Stimulated activated naive CD4-positive, alpha-beta T cell treated with Interleukin-2 at 50 U/mL for 16 hours (primary cell): Measurements from ENCODE around the gene TMC2.
"Not testable (repeated sequence)": the region's sequence is repeated elsewhere in the genome, so short reads cannot be mapped to it uniquely, and the experiment has no call there.

Experiments
- DNase-seq: peaks from one replicate; lab custom pipeline; 2025; lab: John Stamatoyannopoulos, UW

Gene TMC2

GRCh38 chr20:2663887-2664719 is 127.7 kb downstream of the TMC2 start, which contains the start of gene IDH3B:
Gene IDH3B (minus strand): TSS chr20:2664216. CDS start chr20:2664188, 28 bp downstream.
- peak; percentile 91 for DNase-seq

DNA sequence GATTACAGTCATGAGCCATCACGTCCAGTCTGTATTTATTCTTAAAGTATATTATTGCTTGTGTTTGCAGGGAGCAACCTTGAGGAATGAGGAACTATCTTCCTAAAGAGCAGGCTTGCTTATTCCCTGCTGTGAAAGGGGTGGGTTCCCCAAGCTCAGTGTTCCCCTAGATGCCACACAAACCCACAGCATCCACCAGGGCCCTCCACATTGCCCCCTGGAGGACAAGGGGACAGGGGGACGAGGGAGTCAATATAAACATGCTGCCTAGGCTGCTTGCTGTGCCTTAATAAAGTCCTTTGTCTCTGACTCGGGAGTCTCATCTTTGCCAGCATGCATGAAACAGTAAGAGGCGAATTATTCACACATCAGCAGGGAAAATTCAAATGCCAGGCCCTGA is 135.6 kb downstream of the TMC2 start:
- DNase-seq = no peak

- DNase-seq = no peak
Observed at GRCh38 chr20:2672446-2672845, 136.1 kb downstream of the TMC2 start.

DNA sequence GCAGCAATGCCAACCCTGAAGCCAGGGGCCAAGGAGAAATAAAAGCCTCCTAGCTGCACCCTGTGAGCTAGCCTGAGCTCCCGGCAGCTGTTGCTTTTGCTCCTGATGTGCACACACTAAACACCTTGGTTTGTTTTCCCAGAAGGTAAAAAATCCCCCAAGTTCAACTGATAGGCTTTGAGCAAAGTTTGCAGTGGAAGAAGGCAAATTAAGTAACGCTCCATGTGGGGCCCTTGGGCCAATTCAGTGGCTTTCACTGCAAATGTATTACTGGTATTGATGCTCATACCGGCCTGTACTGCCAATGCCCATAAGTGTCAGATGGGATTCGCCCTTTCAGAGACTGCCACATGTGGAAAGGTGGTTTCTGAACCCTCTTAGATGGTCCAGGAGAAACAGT is 137.1 kb downstream of the TMC2 start:
- DNase-seq = no peak

GRCh38 chr20:2680046-2680445 is 143.7 kb downstream of the TMC2 start:
- DNase-seq = no peak

- not testable (repeated sequence) for DNase-seq
Observed at GRCh38 chr20:2682040-2682439, 145.7 kb downstream of the TMC2 start.

DNA sequence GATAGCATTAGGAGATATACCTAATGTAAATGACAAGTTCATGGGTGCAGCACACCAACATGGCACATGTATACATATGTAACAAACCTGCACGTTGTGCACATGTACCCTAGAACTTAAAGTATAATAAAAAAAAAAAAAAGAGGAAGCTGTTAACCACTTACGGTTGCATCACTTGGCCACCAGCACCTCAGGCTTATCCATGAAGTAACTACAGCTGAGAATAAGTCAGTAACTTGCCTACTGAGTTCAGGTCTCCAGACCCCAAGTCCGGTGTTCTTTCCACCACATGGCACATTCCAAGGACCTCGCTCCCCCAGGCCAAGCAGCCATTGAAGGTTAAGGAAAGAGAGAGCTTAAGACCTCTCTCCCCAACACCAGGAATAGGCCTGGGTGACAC is 148.4 kb downstream of the TMC2 start:
- DNase-seq = not testable (repeated sequence)

GRCh38 chr20:2687514-2687913 is 151.1 kb downstream of the TMC2 start:
- DNase-seq = no peak

GRCh38 chr20:2688041-2688591 is 151.7 kb downstream of the TMC2 start:
- DNase-seq = peak; percentile 67

GRCh38 chr20:2690213-2690612 is 153.8 kb downstream of the TMC2 start:
- DNase-seq = no peak

- no peak for DNase-seq
Observed at GRCh38 chr20:2690718-2691117, 154.3 kb downstream of the TMC2 start.

DNA sequence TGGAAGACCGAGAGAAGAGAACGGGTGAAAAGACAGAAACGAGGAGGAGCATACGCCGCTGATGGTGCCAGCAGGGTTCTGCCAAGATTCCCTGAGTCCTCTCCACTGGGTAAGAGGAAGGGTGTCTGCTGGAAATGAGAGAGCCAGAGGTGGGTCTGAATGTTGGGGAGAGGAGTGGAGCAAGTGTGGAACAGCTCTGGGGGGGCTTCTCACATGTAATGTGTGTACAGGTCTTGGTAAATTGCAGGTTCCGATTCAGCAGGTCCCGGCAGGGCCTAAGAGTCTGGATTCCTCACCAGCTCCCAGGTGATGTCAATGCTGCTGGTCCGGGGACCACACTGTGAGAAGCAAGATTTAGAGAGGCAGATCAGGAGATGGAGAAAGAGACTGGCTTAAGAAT is 154.8 kb downstream of the TMC2 start:
- DNase-seq = no peak
